Activated CD4-positive, alpha-beta T cell treated with anti-CD3 and anti-CD28 coated beads for 24 hours (primary cell): Measurements from ENCODE around the gene ACER3.
"Not testable (repeated sequence)": the region's sequence is repeated elsewhere in the genome, so short reads cannot be mapped to it uniquely, and the experiment has no call there.

Source experiments
- DNase-seq, 2 donors: peaks; one replicate each; pipeline ENCODE4 v3.0.0-alpha.2; 2020; ENCODE audit warnings: low read depth in 2 of 2

ACER3 gene

GRCh38 chr11:77038029-77038824, 177.5 kb downstream of the ACER3 start:
- no peak for DNase-seq

- no peak for DNase-seq
Measured at GRCh38 chr11:77038825-77039326, 178.2 kb downstream of the ACER3 start.

- DNase-seq: no peak
Measured at GRCh38 chr11:77039491-77040400, 179.0 kb downstream of the ACER3 start.

GRCh38 chr11:77040401-77040777, 179.7 kb downstream of the ACER3 start:
- no peak for DNase-seq

GRCh38 chr11:77040889-77041288, 180.2 kb downstream of the ACER3 start:
- DNase-seq: no peak

- DNase-seq: no peak
Measured at GRCh38 chr11:77042111-77042726, 181.5 kb downstream of the ACER3 start.

- no peak for DNase-seq
Measured at GRCh38 chr11:77044356-77044755, 183.6 kb downstream of the ACER3 start.

GRCh38 chr11:77044886-77045285, 184.2 kb downstream of the ACER3 start:
- DNase-seq: no peak

GRCh38 chr11:77046060-77046501, 185.4 kb downstream of the ACER3 start:
- DNase-seq: peak; percentile 36 to 47

- peak; percentile 38 to 73 for DNase-seq
Measured at GRCh38 chr11:77047007-77047927, 186.5 kb downstream of the ACER3 start.

- DNase-seq: not testable (repeated sequence)
Measured at GRCh38 chr11:77047928-77048446, 187.3 kb downstream of the ACER3 start.

- no peak for DNase-seq
Measured at GRCh38 chr11:77049026-77049425, 188.3 kb downstream of the ACER3 start.

- no peak for DNase-seq
Measured at GRCh38 chr11:77051511-77051910, 190.8 kb downstream of the ACER3 start.

GRCh38 chr11:77052518-77052917, 191.8 kb downstream of the ACER3 start:
- DNase-seq: no peak

- no peak for DNase-seq
Measured at GRCh38 chr11:77053217-77054015, 192.7 kb downstream of the ACER3 start.

GRCh38 chr11:77054084-77054483, 193.4 kb downstream of the ACER3 start:
- no peak for DNase-seq

GRCh38 chr11:77055101-77055561, 194.4 kb downstream of the ACER3 start:
- DNase-seq: no peak

GRCh38 chr11:77055913-77056312, 195.2 kb downstream of the ACER3 start:
- no peak for DNase-seq

- no peak for DNase-seq
Measured at GRCh38 chr11:77056814-77057402, 196.2 kb downstream of the ACER3 start.
